Endothelial cell (in vitro differentiated cells): ENCODE results near the gene OGA. TPM values are rescaled to one million over a fixed set of nuclear protein-coding genes. Genes with fewer than 3 reads are reported as not detected.

Experiments
- DNase-seq: peaks from one replicate; pipeline ENCODE4 v3.0.0; 2021; ENCODE audit warnings: low spot score
- H3K27ac Mint-ChIP-seq: one replicate; pipeline ENCODE4 v1.8.0; 2021; ENCODE audit warnings: mixed read lengths, inconsistent platforms; ENCODE audit not compliant: unreplicated experiment
- H3K27me3 Mint-ChIP-seq: one replicate; pipeline ENCODE4 v1.8.0; 2021; ENCODE audit warnings: mild to moderate bottlenecking, moderate library complexity, mixed read lengths, inconsistent platforms; ENCODE audit not compliant: unreplicated experiment
- H3K36me3 Mint-ChIP-seq: one replicate; pipeline ENCODE4 v1.8.0; 2021; ENCODE audit warnings: mild to moderate bottlenecking, low read depth, mixed read lengths, inconsistent platforms; ENCODE audit not compliant: unreplicated experiment
- H3K4me1 Mint-ChIP-seq: one replicate; pipeline ENCODE4 v1.8.0; 2021; ENCODE audit warnings: mild to moderate bottlenecking, mixed read lengths, inconsistent platforms; ENCODE audit not compliant: unreplicated experiment
- H3K4me3 Mint-ChIP-seq: one replicate; pipeline ENCODE4 v1.8.0; 2021; ENCODE audit warnings: mild to moderate bottlenecking, mixed read lengths, inconsistent platforms; ENCODE audit not compliant: unreplicated experiment
- H3K9me3 Mint-ChIP-seq: one replicate; pipeline ENCODE4 v1.8.0; 2021; ENCODE audit warnings: mixed read lengths, inconsistent platforms; ENCODE audit not compliant: unreplicated experiment
- total RNA-seq: library from RNA; stranded (reverse); fragmentation: NEBNext Ultra II Directional; extraction: Animal tissue kit (Norgen Biotek cat#: 25700); gene quantifications from one replicate; pipeline ENCODE4 v1.2.1, GENCODE V29; 2021; ENCODE audit not compliant: unreplicated experiment
- TF ChIP-seq, protein P1 (sequence below): fragments of 200-600 bp; sonication (generic); IDR thresholded peaks from one replicate; pipeline ENCODE4 v1.5.0; 2021; ENCODE audit warnings: antibody characterized with exemption; ENCODE audit not compliant: unreplicated experiment

OGA gene
- total RNA-seq, 1 donor from 2014 or later, result 115 TPM

DNA sequence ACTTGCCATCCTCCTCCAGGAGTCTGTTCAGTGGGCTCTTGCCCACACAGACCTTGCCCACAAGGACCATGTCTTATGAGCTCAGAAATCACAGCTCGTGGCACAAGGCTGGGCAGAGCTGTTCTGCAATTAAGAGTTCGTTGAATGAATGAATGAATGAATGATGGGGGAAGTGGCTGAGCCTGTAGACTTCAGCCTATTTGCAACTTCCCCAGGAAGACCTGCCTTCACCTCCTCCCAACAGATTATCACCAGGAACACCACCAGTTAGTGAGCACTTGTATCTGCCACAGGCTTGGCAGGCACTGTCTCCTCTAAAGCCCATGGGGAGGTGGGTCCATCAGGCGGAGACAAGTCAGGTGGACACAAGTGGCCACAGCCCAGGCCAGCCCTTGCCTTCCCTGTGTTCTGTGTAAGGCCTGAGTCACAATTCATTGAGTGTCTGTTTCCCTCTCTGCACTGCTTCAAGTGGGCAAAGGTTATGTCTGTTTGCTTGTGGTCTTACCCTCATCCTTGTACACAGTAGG lies 40.6 kb downstream of the OGA start:
- Mint-ChIP-seq H3K27ac (peak overlapping the region; percentile 42), H3K36me3 (no peaks in the 10 kb centered on the region), H3K4me3 (peak overlapping the region; percentile 24), H3K9me3 (no peaks in the 10 kb centered on the region), H3K27me3 (peaks cover 19% of the 10 kb centered on the region), H3K4me1 (peaks cover 36% of the 10 kb centered on the region)
- TF ChIP-seq, protein P1, sequence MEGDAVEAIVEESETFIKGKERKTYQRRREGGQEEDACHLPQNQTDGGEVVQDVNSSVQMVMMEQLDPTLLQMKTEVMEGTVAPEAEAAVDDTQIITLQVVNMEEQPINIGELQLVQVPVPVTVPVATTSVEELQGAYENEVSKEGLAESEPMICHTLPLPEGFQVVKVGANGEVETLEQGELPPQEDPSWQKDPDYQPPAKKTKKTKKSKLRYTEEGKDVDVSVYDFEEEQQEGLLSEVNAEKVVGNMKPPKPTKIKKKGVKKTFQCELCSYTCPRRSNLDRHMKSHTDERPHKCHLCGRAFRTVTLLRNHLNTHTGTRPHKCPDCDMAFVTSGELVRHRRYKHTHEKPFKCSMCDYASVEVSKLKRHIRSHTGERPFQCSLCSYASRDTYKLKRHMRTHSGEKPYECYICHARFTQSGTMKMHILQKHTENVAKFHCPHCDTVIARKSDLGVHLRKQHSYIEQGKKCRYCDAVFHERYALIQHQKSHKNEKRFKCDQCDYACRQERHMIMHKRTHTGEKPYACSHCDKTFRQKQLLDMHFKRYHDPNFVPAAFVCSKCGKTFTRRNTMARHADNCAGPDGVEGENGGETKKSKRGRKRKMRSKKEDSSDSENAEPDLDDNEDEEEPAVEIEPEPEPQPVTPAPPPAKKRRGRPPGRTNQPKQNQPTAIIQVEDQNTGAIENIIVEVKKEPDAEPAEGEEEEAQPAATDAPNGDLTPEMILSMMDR, result no peak
- no peak for DNase-seq

DNA sequence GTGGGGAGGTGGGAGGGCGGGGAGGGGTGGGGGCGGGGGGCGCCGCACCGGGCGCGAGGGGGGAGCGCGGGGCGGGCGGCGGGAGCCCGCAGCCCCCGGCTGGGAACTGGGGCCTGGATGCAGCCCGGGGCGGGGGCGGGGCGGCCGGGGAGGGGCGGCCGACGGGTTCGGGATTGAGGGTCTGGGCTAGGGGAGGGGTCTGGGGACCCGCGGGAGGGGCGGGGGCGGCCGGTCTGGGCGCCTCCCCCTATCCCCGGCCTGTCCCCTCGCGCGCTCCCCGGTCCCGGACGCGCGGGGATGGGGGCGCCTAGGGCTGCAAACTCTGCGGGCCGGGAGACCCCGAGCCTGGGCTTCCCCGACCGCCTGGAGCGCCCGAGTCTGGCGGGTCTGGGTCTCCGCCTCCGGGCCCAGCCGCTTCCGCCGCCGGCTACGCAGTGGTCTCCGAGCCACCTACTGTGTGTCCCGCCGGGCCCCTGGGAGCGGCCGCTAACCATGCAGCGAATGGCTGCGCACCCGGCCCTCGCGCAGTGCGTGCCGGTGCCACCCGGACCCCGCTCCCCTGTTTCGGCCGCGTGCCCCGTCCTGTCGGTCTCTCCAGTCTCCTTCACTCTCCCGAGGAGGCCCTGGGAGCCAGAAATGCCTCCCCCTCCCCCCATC lies 42.0 kb downstream of the OGA start:
- H3K4me3 Mint-ChIP-seq, result peak overlapping the region; percentile 87
- peaks cover 14% of the 10 kb centered on the region for H3K27me3 Mint-ChIP-seq
- TF ChIP-seq, protein P1, result no peak
- no peak overlapping the region for H3K27ac Mint-ChIP-seq
- H3K9me3 Mint-ChIP-seq, result no peaks in the 10 kb centered on the region
- peak; percentile 14 for DNase-seq
- peaks cover 24% of the 10 kb centered on the region for H3K4me1 Mint-ChIP-seq
- H3K36me3 Mint-ChIP-seq, result no peaks in the 10 kb centered on the region

DNA sequence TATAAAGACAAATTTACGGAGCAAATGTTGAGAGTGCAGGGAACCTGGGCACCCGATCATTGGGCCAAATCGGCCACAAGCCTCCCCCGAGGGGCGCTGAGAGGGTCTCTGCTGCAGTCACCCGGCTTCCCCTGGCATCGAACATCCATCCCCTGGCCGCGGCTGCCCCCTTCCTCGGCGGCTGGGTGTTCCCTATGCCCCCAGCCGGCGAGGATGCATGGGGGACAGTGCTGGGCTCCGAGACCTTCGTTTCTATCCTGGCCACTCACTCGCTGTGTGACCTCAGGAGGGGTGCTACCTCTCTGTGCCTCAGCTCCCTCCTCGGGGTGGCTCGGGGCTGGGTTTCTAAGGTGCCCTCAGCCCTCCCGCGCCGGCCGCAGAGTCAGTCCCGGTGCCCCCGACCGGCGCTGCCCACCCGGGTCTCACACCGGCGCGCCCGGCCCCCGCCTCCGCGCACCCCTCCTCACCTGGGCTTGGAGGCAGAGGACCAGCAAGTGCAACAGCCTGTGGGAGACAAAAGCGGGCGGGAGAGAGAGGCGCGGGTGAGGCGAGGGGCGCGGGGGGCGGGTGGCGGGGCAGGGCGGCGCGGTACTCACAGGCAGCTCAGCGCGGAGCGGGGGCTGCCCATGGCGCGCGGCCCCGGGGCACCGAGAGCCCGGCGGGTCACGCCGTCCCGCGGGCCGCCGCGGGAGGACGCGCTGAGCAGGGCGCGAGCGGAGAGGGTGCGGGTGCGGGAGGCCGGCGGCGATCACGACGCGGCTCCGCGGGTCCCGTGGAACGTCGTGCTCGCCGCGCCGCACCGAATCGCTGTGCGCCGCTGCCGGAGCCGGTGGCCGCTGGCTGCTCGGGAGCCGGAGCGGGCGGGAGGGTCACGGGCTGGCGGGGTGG lies 42.7 kb downstream of the OGA start, which contains the start of gene FGF8:
TSS of gene FGF8 (minus strand) at position 842 of the 888 bp plus-strand sequence. CDS start at position 628, 214 bp downstream.
- TF ChIP-seq, protein P1, result no peak
- H3K9me3 Mint-ChIP-seq, result no peaks in the 10 kb centered on the region
- no peaks in the 10 kb centered on the region for H3K36me3 Mint-ChIP-seq
- DNase-seq, result no peak
- H3K27ac Mint-ChIP-seq, result no peak within 1 kb of the TSS
- peaks cover 14% of the 10 kb centered on the region for H3K27me3 Mint-ChIP-seq
- peak within 1 kb of the TSS; percentile 87 for H3K4me3 Mint-ChIP-seq
- peaks cover 24% of the 10 kb centered on the region for H3K4me1 Mint-ChIP-seq

DNA sequence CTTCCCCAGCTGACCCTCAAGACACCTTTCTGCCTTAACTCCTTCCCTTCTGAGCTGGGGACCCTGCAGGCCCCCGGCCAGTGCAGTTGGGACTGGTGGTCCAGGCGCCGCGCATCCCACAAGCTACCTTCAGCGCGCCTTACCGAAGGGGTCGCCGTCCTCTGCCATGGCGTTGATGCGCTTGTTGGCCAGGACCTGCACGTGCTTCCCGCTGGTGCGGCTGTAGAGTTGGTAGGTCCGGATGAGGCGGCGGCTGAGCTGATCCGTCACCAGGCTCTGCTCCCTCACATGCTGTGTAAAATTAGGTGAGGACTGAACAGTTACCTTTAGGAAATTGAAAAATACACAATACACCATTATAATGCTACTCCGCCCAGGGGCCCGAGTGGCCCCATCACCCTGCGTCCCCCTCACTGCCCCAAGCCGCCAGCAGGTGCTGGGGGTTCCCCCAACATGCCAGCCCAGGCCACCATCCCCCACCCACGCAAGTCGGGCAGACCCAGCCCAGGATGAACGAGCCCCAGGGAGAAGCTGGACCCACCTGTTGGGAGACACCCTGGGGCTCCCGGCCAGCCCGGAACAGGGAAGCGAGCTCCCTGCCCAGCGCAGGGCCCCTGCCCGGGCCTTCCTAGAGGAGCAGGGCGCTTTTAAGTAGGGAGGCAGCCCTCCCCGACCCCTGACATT lies 43.5 kb downstream of the OGA start:
- Mint-ChIP-seq H3K27ac (no peak overlapping the region), H3K4me3 (peak overlapping the region; percentile 65), H3K9me3 (no peaks in the 10 kb centered on the region), H3K36me3 (no peaks in the 10 kb centered on the region), H3K27me3 (peaks cover 13% of the 10 kb centered on the region), H3K4me1 (peaks cover 24% of the 10 kb centered on the region)
- TF ChIP-seq, protein P1, result no peak
- peak; percentile 19 for DNase-seq
